Right atrium auricular region (tissue), 2 donors: ENCODE results near the gene NPAS3. TPM values are rescaled to one million over a fixed set of nuclear protein-coding genes. Genes with fewer than 3 reads are reported as not detected.

Source experiments
- DNase-seq: peaks from one replicate; pipeline ENCODE4 v3.0.0-alpha.2; 2019; ENCODE audit warnings: low spot score
- H3K27ac ChIP-seq, 2 donors: fragments of 200-600 bp; sonication (generic); 1 replicate in 1 of 2; 2 replicates in 1 of 2; pipeline ENCODE4 v1.5.1; 2016 to 2019
- H3K27me3 ChIP-seq, 2 donors: fragments of 200-600 bp; sonication (generic); one replicate each; pipeline versions ENCODE4 v1.5.1 to v1.6.0; 2017 to 2019
- H3K36me3 ChIP-seq: fragments of 200-600 bp; sonication (generic); one replicate; pipeline ENCODE4 v1.5.1; 2016
- H3K4me1 ChIP-seq, 2 donors: fragments of 200-600 bp; sonication (generic); one replicate each; pipeline versions ENCODE4 v1.5.1 to v1.6.0; 2017 to 2019
- H3K4me3 ChIP-seq, 2 donors: fragments of 200-600 bp; sonication (generic); 1 replicate in 1 of 2; 2 replicates in 1 of 2; pipeline ENCODE4 v1.5.1; 2017 to 2019; ENCODE audit warnings: mild to moderate bottlenecking in 1 of 2, moderate library complexity in 1 of 2
- H3K9me3 ChIP-seq, 2 donors: fragments of 200-600 bp; sonication (generic); one replicate each; pipeline ENCODE4 v1.5.1; 2019
- CTCF ChIP-seq, 2 donors: fragments of 200-600 bp; sonication (generic); IDR thresholded peaks; one replicate each; pipeline ENCODE4 v1.5.1; 2019; ENCODE audit warnings: antibody characterized with exemption in 2 of 2
- total RNA-seq, 2 donors: library from RNA; depleted of rRNA; stranded (reverse); fragments of >200 nt; gene quantifications; one replicate each; pipeline ENCODE4 v1.1.0, GENCODE V29; 2016

The NPAS3 gene
- total RNA-seq, 2 donors from 2014 or later: 0.67 to 1.3 TPM

GRCh38 chr14:33732175-33732574 lies 793.5 kb downstream of the NPAS3 start:
- no peak for DNase-seq
- H3K27me3 ChIP-seq: no peaks in the 10 kb centered on the region
- no peaks in the 10 kb centered on the region for H3K36me3 ChIP-seq
- H3K27ac ChIP-seq: no peak overlapping the region
- TF ChIP-seq CTCF (IDR thresholded peaks at IDR 0.05): no peak
- H3K9me3 ChIP-seq: no peaks in the 10 kb centered on the region
- no peak overlapping the region for H3K4me3 ChIP-seq
- H3K4me1 ChIP-seq: no peaks in the 10 kb centered on the region

GRCh38 chr14:33733310-33733709 lies 794.6 kb downstream of the NPAS3 start:
- Histone ChIP-seq H3K27ac (no peak overlapping the region), H3K36me3 (no peaks in the 10 kb centered on the region), H3K4me1 (no peaks in the 10 kb centered on the region), H3K4me3 (no peak overlapping the region), H3K27me3 (no peaks in the 10 kb centered on the region), H3K9me3 (no peaks in the 10 kb centered on the region)
- TF ChIP-seq CTCF (IDR thresholded peaks at IDR 0.05): no peak
- DNase-seq: no peak

GRCh38 chr14:33733721-33734120 lies 795.0 kb downstream of the NPAS3 start:
- no peaks in the 10 kb centered on the region for H3K36me3 ChIP-seq
- no peak overlapping the region for H3K4me3 ChIP-seq
- H3K9me3 ChIP-seq: no peaks in the 10 kb centered on the region
- no peak for TF ChIP-seq CTCF (IDR thresholded peaks at IDR 0.05)
- H3K27ac ChIP-seq: no peak overlapping the region
- H3K27me3 ChIP-seq: no peaks in the 10 kb centered on the region
- H3K4me1 ChIP-seq: no peaks in the 10 kb centered on the region
- DNase-seq: no peak

GRCh38 chr14:33734387-33734786 lies 795.7 kb downstream of the NPAS3 start:
- no peak overlapping the region for H3K27ac ChIP-seq
- no peak for DNase-seq
- TF ChIP-seq CTCF (IDR thresholded peaks at IDR 0.05): no peak

GRCh38 chr14:33736299-33736825 lies 797.7 kb downstream of the NPAS3 start:
- no peak for DNase-seq
- TF ChIP-seq CTCF (IDR thresholded peaks at IDR 0.05): no peak
- Histone ChIP-seq H3K36me3 (no peaks in the 10 kb centered on the region), H3K4me1 (no peaks in the 10 kb centered on the region), H3K4me3 (no peak overlapping the region), H3K27me3 (no peaks in the 10 kb centered on the region), H3K27ac (no peak overlapping the region), H3K9me3 (no peaks in the 10 kb centered on the region)

More at GRCh38 chr14:33734387-33734786, 795.7 kb downstream of the NPAS3 start:
- Histone ChIP-seq H3K36me3 (no peaks in the 10 kb centered on the region), H3K4me3 (no peak overlapping the region), H3K4me1 (no peaks in the 10 kb centered on the region), H3K27me3 (no peaks in the 10 kb centered on the region), H3K9me3 (no peaks in the 10 kb centered on the region)

GRCh38 chr14:33736979-33737378 lies 798.3 kb downstream of the NPAS3 start:
- Histone ChIP-seq H3K9me3 (no peaks in the 10 kb centered on the region), H3K27me3 (no peaks in the 10 kb centered on the region), H3K36me3 (no peaks in the 10 kb centered on the region), H3K4me3 (no peak overlapping the region), H3K4me1 (no peaks in the 10 kb centered on the region), H3K27ac (no peak overlapping the region)
- TF ChIP-seq CTCF (IDR thresholded peaks at IDR 0.05): no peak
- no peak for DNase-seq
